ENCODE data around the gene EARS2. TPM values are rescaled to one million over a fixed set of nuclear protein-coding genes. Genes with fewer than 3 reads are reported as not detected.
A peak's percentile ranks its signal among the peaks of the same experiment; 100 is the strongest.

EARS2 gene
- total and polyA plus RNA-seq, 9 of the 15 experiments (the other 6 are each of a cell fraction or from before 2014, with no cell fraction given) = 17.6 to 58.6 (median 36.3) TPM

- TF ChIP-seq MNT (conservative IDR thresholded peaks at IDR 0.05) (peak; percentile 100), ZNF174 (CRISPR knock-in tag; IDR thresholded peaks at IDR 0.05) (no peak), PTBP1 (IDR thresholded peaks at IDR 0.05; ENCODE audit: low read depth, low read length) (peak; percentile 97), ZBTB17 (CRISPR knock-in tag; IDR thresholded peaks at IDR 0.05) (0 out of 2 replicates have a peak, but pooled peaks have one; percentile 30), ZBTB7A (IDR thresholded peaks at IDR 0.05; ENCODE audit: borderline replicate concordance, control insufficient read depth, low read depth, low read length) (peak; percentile 96), REST (IDR thresholded peaks at IDR 0.05; ENCODE audit: borderline replicate concordance) (peak; percentile 79), REST (CRISPR knock-in tag; IDR thresholded peaks at IDR 0.05; ENCODE audit: low read depth) (0 out of 2 replicates have a peak, but pooled peaks have one; percentile 29), RBBP5 (IDR thresholded peaks at IDR 0.05; ENCODE audit: borderline replicate concordance, insufficient read depth, low read length, poor library complexity, severe bottlenecking) (peak; percentile 78), ZNF232 (CRISPR knock-in tag; IDR thresholded peaks at IDR 0.05) (no peak), HNRNPL (IDR thresholded peaks at IDR 0.05; ENCODE audit: low read depth, low read length) (no peak), ZEB2 (IDR thresholded peaks at IDR 0.05) (no peak), VEZF1 (CRISPR knock-in tag; IDR thresholded peaks at IDR 0.05) (peak; percentile 91), RNF2 (IDR thresholded peaks at IDR 0.05) (0 out of 2 replicates have a peak, but pooled peaks have one; percentile 20), BMI1 (IDR thresholded peaks at IDR 0.05; ENCODE audit: low read length) (peak; percentile 63; the same call in 1 of the 2 replicates), E2F3 (CRISPR knock-in tag; IDR thresholded peaks at IDR 0.05) (no peak)
Measured at GRCh38 chr16:23556881-23557778, at the start of gene EARS2, which contains the start of gene UBFD1 (continued).
